Liver (tissue), 3 donors: ENCODE measurements around the gene TMEM217.

Experiments used
- RAD21 ChIP-seq, 2 donors: IDR thresholded peaks; 2 replicates each; pipeline ENCODE4 v1.6.1; 2016; ENCODE audit warnings: antibody characterized with exemption in 2 of 2, mild to moderate bottlenecking in 2 of 2
- TF ChIP-seq, protein P1 (sequence below): fragments of 150-350 bp; IDR thresholded peaks from 2 replicates; pipeline ENCODE4 v1.5.1; 2017; ENCODE audit warnings: improper control_type of control experiment, low read depth, low read length; ENCODE audit not compliant: missing input control
- TF ChIP-seq, protein P2 (sequence below): IDR thresholded peaks from 2 replicates; pipeline ENCODE4 v1.6.1; 2016; ENCODE audit warnings: antibody characterized with exemption
- donor health status: healthy.
- donor health status: healthy.

DNA sequence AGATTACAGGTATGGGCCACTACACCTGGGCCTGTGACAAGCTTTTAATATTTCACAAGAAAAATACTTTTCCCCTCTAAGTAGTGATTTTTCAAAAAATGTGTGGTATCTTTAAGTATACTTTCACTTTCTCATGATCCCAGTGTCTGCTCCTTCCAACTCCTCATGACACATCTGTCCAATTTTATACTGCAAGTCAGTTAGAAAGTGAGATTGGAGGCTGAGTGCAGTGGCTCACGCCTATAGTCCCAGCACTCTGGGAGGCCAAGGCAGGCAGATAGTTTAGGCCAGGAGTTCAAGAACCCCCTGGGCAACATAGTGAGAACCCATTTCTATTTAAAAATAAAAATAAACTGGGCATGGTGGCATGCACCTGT, 67.8 kb downstream of the TMEM217 start:
- TF ChIP-seq RAD21 (IDR thresholded peaks at IDR 0.05): no peak
- TF ChIP-seq, protein P1, sequence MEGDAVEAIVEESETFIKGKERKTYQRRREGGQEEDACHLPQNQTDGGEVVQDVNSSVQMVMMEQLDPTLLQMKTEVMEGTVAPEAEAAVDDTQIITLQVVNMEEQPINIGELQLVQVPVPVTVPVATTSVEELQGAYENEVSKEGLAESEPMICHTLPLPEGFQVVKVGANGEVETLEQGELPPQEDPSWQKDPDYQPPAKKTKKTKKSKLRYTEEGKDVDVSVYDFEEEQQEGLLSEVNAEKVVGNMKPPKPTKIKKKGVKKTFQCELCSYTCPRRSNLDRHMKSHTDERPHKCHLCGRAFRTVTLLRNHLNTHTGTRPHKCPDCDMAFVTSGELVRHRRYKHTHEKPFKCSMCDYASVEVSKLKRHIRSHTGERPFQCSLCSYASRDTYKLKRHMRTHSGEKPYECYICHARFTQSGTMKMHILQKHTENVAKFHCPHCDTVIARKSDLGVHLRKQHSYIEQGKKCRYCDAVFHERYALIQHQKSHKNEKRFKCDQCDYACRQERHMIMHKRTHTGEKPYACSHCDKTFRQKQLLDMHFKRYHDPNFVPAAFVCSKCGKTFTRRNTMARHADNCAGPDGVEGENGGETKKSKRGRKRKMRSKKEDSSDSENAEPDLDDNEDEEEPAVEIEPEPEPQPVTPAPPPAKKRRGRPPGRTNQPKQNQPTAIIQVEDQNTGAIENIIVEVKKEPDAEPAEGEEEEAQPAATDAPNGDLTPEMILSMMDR: no peak
- TF ChIP-seq, protein P2, sequence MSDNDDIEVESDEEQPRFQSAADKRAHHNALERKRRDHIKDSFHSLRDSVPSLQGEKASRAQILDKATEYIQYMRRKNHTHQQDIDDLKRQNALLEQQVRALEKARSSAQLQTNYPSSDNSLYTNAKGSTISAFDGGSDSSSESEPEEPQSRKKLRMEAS: no peak
